SH-SY5Y (cell line): ENCODE data around the gene PI4K2A.

ENCODE experiments used
- GATA2 ChIP-seq: IDR thresholded peaks from 2 replicates; pipeline ENCODE4 v1.6.1; 2011; ENCODE audit warnings: mild to moderate bottlenecking, low read depth, low read length
- GATA3 ChIP-seq: IDR thresholded peaks from 2 replicates; pipeline ENCODE4 v1.6.1; 2011; ENCODE audit warnings: low read depth, mild to moderate bottlenecking, low read length, moderate library complexity

- TF ChIP-seq GATA2 (no peak), GATA3 (no peak)
These were observed 41.2 kb upstream of the PI4K2A start for GRCh38 chr10:97599272-97599619.
